Esophagus squamous epithelium (tissue), 4 donors: ENCODE data around the gene LPAR1.

Experiments
- CTCF ChIP-seq, 6 experiments: fragments of 450-650 bp in 4 of 6; fragments of 200-600 bp in 2 of 6; sonication (generic) in 2 of 6; IDR thresholded peaks; one replicate each; pipeline ENCODE4 v1.5.1; 2016 to 2019; ENCODE audit warnings: antibody characterized with exemption in 6 of 6, mild to moderate bottlenecking in 4 of 6, moderate library complexity in 4 of 6
- POLR2A ChIP-seq, 4 donors: fragments of 450-650 bp; IDR thresholded peaks; one replicate each; pipeline ENCODE4 v1.6.1; 2017; ENCODE audit warnings: antibody characterized with exemption in 4 of 4, mild to moderate bottlenecking in 4 of 4, moderate library complexity in 3 of 4

DNA sequence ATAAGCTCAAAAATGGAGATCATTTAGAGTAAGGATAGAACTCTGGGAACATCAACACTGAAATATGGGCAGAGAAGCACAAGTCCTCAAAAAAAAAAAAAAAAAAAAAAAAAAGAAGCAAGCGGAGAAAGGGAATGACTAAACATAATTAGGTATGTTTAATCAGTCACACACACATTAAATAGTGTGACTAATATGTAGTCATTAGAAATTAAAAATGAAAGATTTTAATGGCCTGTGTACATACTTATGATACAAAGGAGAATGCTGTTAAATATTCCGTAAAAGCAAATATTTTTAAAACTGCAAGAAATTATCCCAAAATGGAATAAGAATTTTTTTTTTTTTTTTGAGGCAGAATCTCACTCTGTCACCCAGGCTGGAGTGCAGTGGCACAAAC is 10.5 kb downstream of the LPAR1 start:
- TF ChIP-seq POLR2A (IDR thresholded peaks at IDR 0.05) (no peak), CTCF (IDR thresholded peaks at IDR 0.05) (no peak)
